GM12878 (cell line): ENCODE data around the gene CYREN.

Experiments
- HDAC2 ChIP-seq: fragments of 200-600 bp; sonication (generic); IDR thresholded peaks from 2 replicates; pipeline ENCODE4 v1.6.1; 2017
- JUND ChIP-seq: IDR thresholded peaks from 2 replicates; pipeline ENCODE4 v1.6.1; 2012; ENCODE audit warnings: low read depth, mild to moderate bottlenecking, low read length, improper control_type of control experiment, moderate library complexity
- MAX ChIP-seq: IDR thresholded peaks from 2 replicates; pipeline ENCODE4 v1.6.1; 2012; ENCODE audit warnings: low read depth, low read length, improper control_type of control experiment
- ZSCAN29 ChIP-seq: fragments of 450-650 bp; IDR thresholded peaks from 2 replicates; pipeline ENCODE4 v1.6.1; 2017; ENCODE audit warnings: mild to moderate bottlenecking, moderate library complexity

- TF ChIP-seq JUND (no peak), MAX (no peak), HDAC2 (no peak), ZSCAN29 (no peak)
These were observed 34.4 kb upstream of the CYREN start for GRCh38 chr7:135204876-135205275.
